ENCODE results near the gene ACBD3. TPM values are rescaled to one million over a fixed set of nuclear protein-coding genes. Genes with fewer than 3 reads are reported as not detected.

Gene ACBD3
- total RNA-seq, 1 donor, result 72.0 TPM

- no peak for DNase-seq (ENCODE audit: low read depth)
- H3K4me3 ChIP-seq (ENCODE audit: low read depth, low read length), result no peak overlapping the region
- no peak for TF ChIP-seq CTCF (IDR thresholded peaks at IDR 0.05; ENCODE audit: insufficient read depth, low read length)
These were observed 67.4 kb downstream of the ACBD3 start for GRCh38 chr1:226119169-226119568.

- no peak overlapping the region for H3K4me3 ChIP-seq (ENCODE audit: low read depth, low read length)
- DNase-seq (ENCODE audit: low read depth), result no peak
- no peak for TF ChIP-seq CTCF (IDR thresholded peaks at IDR 0.05; ENCODE audit: insufficient read depth, low read length)
These were observed 68.2 kb downstream of the ACBD3 start for GRCh38 chr1:226118357-226118756.

GRCh38 chr1:226117330-226117729 lies 69.2 kb downstream of the ACBD3 start:
- no peak for DNase-seq (ENCODE audit: low read depth)
- H3K4me3 ChIP-seq (ENCODE audit: low read depth, low read length), result no peak overlapping the region
- TF ChIP-seq CTCF (IDR thresholded peaks at IDR 0.05; ENCODE audit: insufficient read depth, low read length), result no peak

GRCh38 chr1:226116673-226117072 lies 69.9 kb downstream of the ACBD3 start:
- H3K4me3 ChIP-seq (ENCODE audit: low read depth, low read length), result no peak overlapping the region
- no peak for TF ChIP-seq CTCF (IDR thresholded peaks at IDR 0.05; ENCODE audit: insufficient read depth, low read length)
- DNase-seq (ENCODE audit: low read depth), result no peak

GRCh38 chr1:226112626-226113025 lies 73.9 kb downstream of the ACBD3 start:
- H3K4me3 ChIP-seq (ENCODE audit: low read depth, low read length), result no peak overlapping the region
- no peak for DNase-seq (ENCODE audit: low read depth)
- no peak for TF ChIP-seq CTCF (IDR thresholded peaks at IDR 0.05; ENCODE audit: insufficient read depth, low read length)

GRCh38 chr1:226111883-226112261 lies 74.7 kb downstream of the ACBD3 start:
- H3K4me3 ChIP-seq (ENCODE audit: low read depth, low read length), result no peak overlapping the region
- no peak for DNase-seq (ENCODE audit: low read depth)
- TF ChIP-seq CTCF (IDR thresholded peaks at IDR 0.05; ENCODE audit: insufficient read depth, low read length), result no peak

GRCh38 chr1:226111098-226111882 lies 75.3 kb downstream of the ACBD3 start:
- TF ChIP-seq CTCF (IDR thresholded peaks at IDR 0.05; ENCODE audit: insufficient read depth, low read length), result no peak
- peak overlapping the region; percentile 62 for H3K4me3 ChIP-seq (ENCODE audit: low read depth, low read length)
- DNase-seq (ENCODE audit: low read depth), result no peak
